ENCODE data around the gene CD9. TPM values are rescaled to one million over a fixed set of nuclear protein-coding genes. Genes with fewer than 3 reads are reported as not detected.

CD9 gene
- total RNA-seq, 2 donors from 2014 or later: 66.6 to 91.3 TPM

DNA sequence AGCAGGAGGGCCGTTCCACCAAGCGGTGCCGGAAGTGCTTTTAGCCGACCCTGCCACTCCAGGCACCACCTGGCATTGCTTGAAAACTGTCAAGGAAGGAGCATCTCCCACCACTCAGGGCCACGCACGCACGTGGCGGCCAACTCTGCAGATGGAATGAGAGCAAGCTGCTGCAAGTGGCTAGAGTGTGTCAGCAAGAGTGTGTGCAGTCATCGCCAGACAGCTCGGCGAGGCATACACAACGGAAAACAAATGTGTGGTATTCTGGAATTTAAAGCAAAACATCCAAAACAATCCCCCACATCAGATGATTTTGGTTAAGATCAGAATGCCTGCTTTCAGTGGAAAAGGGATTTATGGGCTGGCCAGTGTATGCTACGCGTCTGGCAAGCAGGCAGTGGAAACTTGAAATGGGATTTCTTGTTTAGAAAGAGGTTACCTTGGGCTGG, 11.2 kb downstream of the CD9 start:
- no peak overlapping the region for H3K27ac ChIP-seq
- TF ChIP-seq CTCF (IDR thresholded peaks at IDR 0.05): no peak
- TF ChIP-seq POLR2A (IDR thresholded peaks at IDR 0.05): no peak
- intact Hi-C loops (cut with DNase I): no loop called here
- DNase-seq (no peak), ATAC-seq (no peak)
- 82 to 92% methylated on average over 11 to 14 of the region's 14 CpGs for WGBS, 2 donors
- no peaks in the 10 kb centered on the region for H3K27me3 ChIP-seq
- no peaks in the 10 kb centered on the region for H3K36me3 ChIP-seq (replicated peaks in 1 of 2; ENCODE audit: insufficient read depth in 1 of 2, low read depth in 2 of 2)
- peaks cover 15% of the 10 kb centered on the region for H3K4me1 ChIP-seq
- H3K9me3 ChIP-seq: no peaks in the 10 kb centered on the region
- no peak overlapping the region for H3K4me3 ChIP-seq

DNA sequence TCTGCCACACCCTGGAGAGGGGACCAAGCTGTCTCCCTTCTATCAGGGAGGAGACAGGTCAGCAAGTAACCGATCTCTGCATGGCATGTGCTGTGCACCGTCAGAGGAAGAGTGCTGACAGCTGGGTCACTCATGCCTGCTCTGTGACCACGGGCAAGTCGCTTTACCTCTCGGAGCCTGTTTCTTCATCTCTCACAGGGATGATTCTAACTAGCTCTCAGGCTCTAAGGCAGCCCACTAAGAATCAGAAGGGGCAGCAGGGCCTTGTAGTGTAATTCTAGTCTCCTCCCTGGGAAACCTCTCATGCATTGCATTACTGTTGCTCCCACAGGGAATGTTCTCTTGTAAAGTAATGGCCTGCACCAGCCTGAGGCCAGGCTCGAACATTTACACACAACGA, 11.9 kb downstream of the CD9 start:
- Histone ChIP-seq H3K27ac (no peak overlapping the region), H3K4me3 (no peak overlapping the region), H3K4me1 (peaks cover 19% of the 10 kb centered on the region), H3K36me3 (replicated peaks in 1 of 2; ENCODE audit: insufficient read depth in 1 of 2, low read depth in 2 of 2) (no peaks in the 10 kb centered on the region), H3K9me3 (no peaks in the 10 kb centered on the region), H3K27me3 (no peaks in the 10 kb centered on the region)
- intact Hi-C loops (cut with DNase I): no loop called here
- no peak for ATAC-seq
- TF ChIP-seq CTCF (IDR thresholded peaks at IDR 0.05) (no peak), POLR2A (IDR thresholded peaks at IDR 0.05) (no peak)
- no peak for DNase-seq
- WGBS, 2 donors: 85 to 97% methylated on average over 6 to 7 of the region's 7 CpGs

DNA sequence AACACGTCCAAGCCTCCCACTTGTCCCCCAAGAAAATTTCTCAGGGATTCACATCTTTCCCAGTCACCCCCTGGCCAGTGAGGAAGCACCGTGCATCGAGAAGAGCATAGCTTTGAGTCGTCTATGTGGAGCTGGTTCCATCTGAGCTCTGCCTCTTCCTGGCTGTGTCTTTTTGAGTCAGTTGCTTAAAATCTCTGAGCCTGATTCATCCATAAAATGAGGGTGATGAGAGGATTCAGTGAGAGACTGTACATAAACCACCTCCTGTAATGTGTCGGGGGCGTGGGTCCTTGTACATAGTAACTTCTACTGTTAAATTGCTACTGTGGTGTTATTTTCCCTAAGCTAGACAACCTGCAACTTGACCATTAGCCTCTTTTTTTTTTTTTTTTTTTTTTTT, 13.8 kb downstream of the CD9 start:
- no peaks in the 10 kb centered on the region for H3K27me3 ChIP-seq
- no peak overlapping the region for H3K27ac ChIP-seq
- no peak for TF ChIP-seq POLR2A (IDR thresholded peaks at IDR 0.05)
- no peak for TF ChIP-seq CTCF (IDR thresholded peaks at IDR 0.05)
- intact Hi-C loops (cut with DNase I): no loop called here
- no peak for ATAC-seq
- H3K4me3 ChIP-seq: no peak overlapping the region
- 91 to 92% methylated on average over 6 of the region's 6 CpGs for WGBS, 2 donors
- no peak for DNase-seq
- H3K9me3 ChIP-seq: no peaks in the 10 kb centered on the region
- no peaks in the 10 kb centered on the region for H3K36me3 ChIP-seq (replicated peaks in 1 of 2; ENCODE audit: insufficient read depth in 1 of 2, low read depth in 2 of 2)
- peaks cover 19% of the 10 kb centered on the region for H3K4me1 ChIP-seq

GRCh38 chr12:6214633-6215032, 14.4 kb downstream of the CD9 start:
- WGBS, 2 donors: 88 to 94% methylated on average over 4 to 7 of the region's 7 CpGs
- TF ChIP-seq POLR2A (IDR thresholded peaks at IDR 0.05): no peak
- no peak for TF ChIP-seq CTCF (IDR thresholded peaks at IDR 0.05)
- H3K4me1 ChIP-seq: peaks cover 19% of the 10 kb centered on the region
- DNase-seq (no peak), ATAC-seq (no peak)
- no peaks in the 10 kb centered on the region for H3K27me3 ChIP-seq
- no peak overlapping the region for H3K4me3 ChIP-seq
- intact Hi-C loops (cut with DNase I): no loop called here
- peak overlapping the region in 3 of 4 donors; percentile 65 to 75 (median 74) for H3K27ac ChIP-seq
- no peaks in the 10 kb centered on the region for H3K9me3 ChIP-seq
- no peaks in the 10 kb centered on the region for H3K36me3 ChIP-seq (replicated peaks in 1 of 2; ENCODE audit: insufficient read depth in 1 of 2, low read depth in 2 of 2)

- peak overlapping the region; percentile 61 to 75 (median 70) for H3K27ac ChIP-seq
- H3K4me3 ChIP-seq: no peak overlapping the region
- WGBS, 2 donors: 87 to 92% methylated on average over 10 of the region's 10 CpGs
- H3K36me3 ChIP-seq (replicated peaks in 1 of 2; ENCODE audit: insufficient read depth in 1 of 2, low read depth in 2 of 2): no peaks in the 10 kb centered on the region
- no peaks in the 10 kb centered on the region for H3K9me3 ChIP-seq
- ATAC-seq (no peak), DNase-seq (no peak)
- intact Hi-C loops (cut with DNase I): no loop called here
- TF ChIP-seq CTCF (IDR thresholded peaks at IDR 0.05) (no peak), POLR2A (IDR thresholded peaks at IDR 0.05) (no peak)
- no peaks in the 10 kb centered on the region for H3K27me3 ChIP-seq
- peaks cover 19% of the 10 kb centered on the region for H3K4me1 ChIP-seq
Measured at GRCh38 chr12:6215120-6215807, 15.1 kb downstream of the CD9 start.
